PFSK-1 (cell line): Measurements from ENCODE around the gene LINGO1.

Source experiments
- FOXP2 ChIP-seq: optimal IDR thresholded peaks from 2 replicates; pipeline ENCODE3; 2011; ENCODE audit warnings: borderline replicate concordance, control low read depth, inconsistent platforms; ENCODE audit not compliant: insufficient read depth; ENCODE audit errors: extremely low read length, extremely low read depth
- POLR2AphosphoS5 ChIP-seq: IDR thresholded peaks from 2 replicates; pipeline ENCODE4 v1.6.1; 2012; ENCODE audit warnings: low read depth, mild to moderate bottlenecking, control low read depth, low read length, moderate library complexity
- REST ChIP-seq, 2 experiments: IDR thresholded peaks; 2 replicates each; pipeline versions ENCODE4 v1.6.1 to v1.8.0; 2011 to 2012; ENCODE audit warnings: low read depth in 2 of 2, low read length in 2 of 2, control low read depth in 1 of 2, inconsistent platforms in 1 of 2, mild to moderate bottlenecking in 1 of 2, moderate library complexity in 1 of 2; ENCODE audit not compliant: insufficient read depth in 1 of 2
- SIN3A ChIP-seq: IDR thresholded peaks from 2 replicates; pipeline ENCODE4 v1.6.1; 2012; ENCODE audit warnings: mild to moderate bottlenecking, low read length, moderate library complexity, borderline replicate concordance; ENCODE audit not compliant: insufficient read depth
- TAF1 ChIP-seq: IDR thresholded peaks from 2 replicates; pipeline ENCODE4 v1.6.1; 2012; ENCODE audit warnings: low read length, control low read depth, borderline replicate concordance; ENCODE audit not compliant: insufficient read depth

The LINGO1 gene

GRCh38 chr15:77626002-77626401, 6.7 kb downstream of the LINGO1 start:
- TF ChIP-seq POLR2AphosphoS5 (no peak), SIN3A (no peak), TAF1 (no peak), REST (IDR thresholded peaks at IDR 0.05; ENCODE audit: insufficient read depth in 1 of 2, low read depth in 2 of 2, low read length in 2 of 2) (no peak), FOXP2 (no peak)

DNA sequence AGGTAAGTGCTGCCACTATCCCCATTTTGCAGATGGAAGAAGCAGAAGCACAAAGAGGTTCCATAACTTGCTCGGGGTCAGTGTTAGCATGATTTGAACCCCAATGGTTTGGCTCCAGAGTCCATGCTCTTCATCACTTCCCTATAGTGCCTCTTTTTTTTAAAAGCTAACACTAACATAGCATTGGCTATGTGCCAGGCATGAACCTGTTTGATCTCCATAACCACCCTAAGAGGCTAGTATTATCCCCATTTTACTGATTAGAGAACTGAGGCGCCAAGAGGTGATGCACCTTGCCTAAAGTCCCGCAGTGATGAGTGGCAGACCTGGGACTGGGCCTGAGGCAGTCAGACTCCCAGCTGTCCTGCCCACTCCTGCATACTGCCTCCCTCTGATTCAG, 7.3 kb downstream of the LINGO1 start:
- no peak for TF ChIP-seq SIN3A
- no peak for TF ChIP-seq TAF1
- TF ChIP-seq POLR2AphosphoS5, result no peak

- no peak for TF ChIP-seq FOXP2
- TF ChIP-seq TAF1, result no peak
- no peak for TF ChIP-seq SIN3A
- no peak for TF ChIP-seq REST (IDR thresholded peaks at IDR 0.05; ENCODE audit: insufficient read depth in 1 of 2, low read depth in 2 of 2, low read length in 2 of 2)
- TF ChIP-seq POLR2AphosphoS5, result no peak
These were observed 7.8 kb downstream of the LINGO1 start for GRCh38 chr15:77624868-77625267.

DNA sequence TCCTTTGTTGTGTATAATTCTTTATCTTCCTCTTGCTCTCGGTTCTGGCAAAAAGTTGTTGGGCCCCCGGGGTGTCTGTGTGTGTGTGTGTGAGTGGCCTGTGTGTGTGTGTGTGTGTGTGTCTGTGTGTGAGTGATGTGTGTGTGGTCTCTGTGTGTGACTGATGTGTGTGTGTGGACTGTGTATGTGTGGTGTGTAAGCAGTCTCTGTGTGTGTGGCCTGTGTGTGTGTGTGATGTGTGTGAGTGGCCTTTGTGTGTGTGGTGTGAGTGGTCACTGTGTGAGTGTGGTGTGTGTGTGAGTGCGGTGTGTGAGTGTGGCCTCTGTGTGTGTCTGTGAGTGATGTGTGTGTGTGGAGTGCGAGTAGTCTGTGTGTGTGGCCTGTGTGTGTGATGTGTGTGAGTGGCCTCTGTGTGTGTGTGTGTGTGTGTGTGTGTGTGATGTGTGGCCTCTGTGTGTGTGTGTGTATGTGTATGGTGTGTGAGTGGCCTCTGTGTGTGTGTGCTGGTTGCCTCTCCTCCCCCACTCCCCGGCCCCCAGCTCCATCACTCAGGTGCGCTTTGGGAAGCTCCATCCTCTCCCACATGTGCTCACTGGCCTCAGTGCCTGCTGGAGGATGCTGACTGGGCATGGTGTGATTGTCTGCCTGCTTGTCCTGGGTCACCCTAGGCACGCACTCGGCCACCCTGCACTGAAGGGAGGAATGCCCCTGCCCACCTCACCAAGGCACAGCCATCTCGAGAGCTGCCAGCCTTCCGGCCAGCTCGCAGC, 8.8 kb downstream of the LINGO1 start:
- no peak for TF ChIP-seq FOXP2

DNA sequence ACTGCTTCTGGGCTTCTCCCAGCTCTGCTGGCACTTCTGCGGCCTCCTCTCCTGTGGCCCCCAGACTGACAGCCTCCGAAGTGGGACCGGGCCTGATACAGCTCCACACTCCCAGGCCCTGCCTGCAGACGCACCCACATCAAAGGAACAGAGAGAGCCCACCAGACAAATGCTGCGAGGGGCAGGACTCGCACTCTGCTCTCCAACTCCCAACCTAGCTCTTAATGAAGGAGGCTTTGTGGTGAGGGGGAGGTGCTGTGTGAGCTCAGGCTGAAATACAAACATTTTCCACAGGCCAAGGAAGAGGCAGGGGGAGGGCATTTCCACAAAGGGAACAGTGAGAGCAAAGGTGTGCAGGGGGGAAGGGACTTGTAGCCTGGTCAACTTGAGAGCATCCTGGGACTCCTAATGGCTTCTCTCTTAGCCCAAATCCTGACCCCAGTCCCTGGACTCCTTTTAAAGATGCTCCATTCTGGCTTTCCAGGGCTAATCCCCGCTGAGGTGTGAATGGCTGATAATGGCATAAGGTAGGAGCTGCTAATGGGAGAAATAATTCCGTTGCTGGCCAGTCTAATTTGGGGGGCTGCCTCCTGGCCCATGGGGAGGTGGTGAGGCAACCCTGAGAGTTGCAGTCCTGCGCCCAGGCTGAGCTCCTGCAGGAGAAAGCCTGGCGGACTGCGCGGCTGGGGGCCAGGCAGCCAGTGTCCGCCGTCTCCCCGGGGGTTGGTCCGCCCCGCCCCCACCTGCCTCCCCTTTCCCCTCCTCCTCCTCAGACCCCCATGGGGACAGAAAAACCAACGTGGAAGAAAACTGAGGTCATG, 9.6 kb downstream of the LINGO1 start:
- TF ChIP-seq FOXP2 (no peak), POLR2AphosphoS5 (no peak), SIN3A (no peak), TAF1 (no peak), REST (IDR thresholded peaks at IDR 0.05; ENCODE audit: insufficient read depth in 1 of 2, low read depth in 2 of 2, low read length in 2 of 2) (no peak)
